D721Med (cell line): ENCODE data around the gene MCTP2.
"Not testable (repeated sequence)": the region's sequence is repeated elsewhere in the genome, so short reads cannot be mapped to it uniquely, and the experiment has no call there.

Source experiments
- DNase-seq: peaks from one replicate; pipeline ENCODE4 v3.0.0; 2011; ENCODE audit warnings: low spot score; ENCODE audit not compliant: insufficient read length
- FAIRE-seq: peaks from 2 replicates; lab custom pipeline; 2011; peaks lifted over from hg19 to GRCh38; lab: Jason Lieb, UNC
- CTCF ChIP-seq: IDR thresholded peaks from 2 replicates; pipeline ENCODE4 v1.5.1; 2012; ENCODE audit warnings: mild to moderate bottlenecking, control low read depth; ENCODE audit not compliant: insufficient read depth; ENCODE audit errors: missing control alignments

The MCTP2 gene

GRCh38 chr15:94493176-94493575, 261.8 kb downstream of the MCTP2 start:
- DNase-seq (no peak), FAIRE-seq (no peak)
- TF ChIP-seq CTCF: no peak

GRCh38 chr15:94493586-94493985, 262.2 kb downstream of the MCTP2 start:
- FAIRE-seq, DNase-seq: not testable (repeated sequence)

GRCh38 chr15:94494732-94495131, 263.4 kb downstream of the MCTP2 start:
- TF ChIP-seq CTCF: no peak
- FAIRE-seq (no peak), DNase-seq (no peak)

GRCh38 chr15:94503293-94503692, 271.9 kb downstream of the MCTP2 start:
- TF ChIP-seq CTCF: no peak
- DNase-seq: no peak
- FAIRE-seq: no peak

GRCh38 chr15:94509259-94509658, 277.9 kb downstream of the MCTP2 start:
- FAIRE-seq (no peak), DNase-seq (no peak)
- TF ChIP-seq CTCF: no peak

- DNase-seq: no peak
These were observed 290.8 kb downstream of the MCTP2 start for GRCh38 chr15:94522125-94522524.

GRCh38 chr15:94523873-94524272, 292.5 kb downstream of the MCTP2 start:
- no peak for DNase-seq

More at GRCh38 chr15:94522125-94522524, 290.8 kb downstream of the MCTP2 start:
- FAIRE-seq: no peak
- TF ChIP-seq CTCF: no peak

More at GRCh38 chr15:94523873-94524272, 292.5 kb downstream of the MCTP2 start:
- no peak for FAIRE-seq
- TF ChIP-seq CTCF: no peak
